Bronchus fibroblast of lung (primary cell): ENCODE measurements around the gene TMEM207. TPM values are rescaled to one million over a fixed set of nuclear protein-coding genes. Genes with fewer than 3 reads are reported as not detected.

Experiments used
- total RNA-seq: library from RNA; depleted of rRNA; stranded (reverse); fragments of >200 nt; gene quantifications from 2 replicates; pipeline ENCODE4 v1.2.3, GENCODE V29; 2015

TMEM207 gene
- total RNA-seq: not detected in 2 replicates

GRCh38 chr3:190449801-190450200, at the start of gene TMEM207:
Gene TMEM207, minus strand, starts transcription at chr3:190449901. Its CDS starts 92 bp downstream, at chr3:190449809.

GRCh38 chr3:190387578-190388213, 62.0 kb downstream of the TMEM207 start, which contains the start of gene CLDN16:
Gene CLDN16, plus strand, starts transcription at chr3:190388163. Its CDS starts 167 bp downstream, at chr3:190388330.

Other genes with a start within 250 kb of the TMEM207 start
- 0.59 and 0.84 TPM in 2 replicates for gene CLDN1, start 127.5 kb downstream of the TMEM207 start, total RNA-seq
- not detected in 2 replicates for gene CLDN16, start 61.7 kb downstream of the TMEM207 start, total RNA-seq
- 6.4 and 6.6 TPM in 2 replicates for gene IL1RAP, start 64.2 kb upstream of the TMEM207 start, total RNA-seq